ENCODE data around the gene EPDR1.

Gene EPDR1

DNA sequence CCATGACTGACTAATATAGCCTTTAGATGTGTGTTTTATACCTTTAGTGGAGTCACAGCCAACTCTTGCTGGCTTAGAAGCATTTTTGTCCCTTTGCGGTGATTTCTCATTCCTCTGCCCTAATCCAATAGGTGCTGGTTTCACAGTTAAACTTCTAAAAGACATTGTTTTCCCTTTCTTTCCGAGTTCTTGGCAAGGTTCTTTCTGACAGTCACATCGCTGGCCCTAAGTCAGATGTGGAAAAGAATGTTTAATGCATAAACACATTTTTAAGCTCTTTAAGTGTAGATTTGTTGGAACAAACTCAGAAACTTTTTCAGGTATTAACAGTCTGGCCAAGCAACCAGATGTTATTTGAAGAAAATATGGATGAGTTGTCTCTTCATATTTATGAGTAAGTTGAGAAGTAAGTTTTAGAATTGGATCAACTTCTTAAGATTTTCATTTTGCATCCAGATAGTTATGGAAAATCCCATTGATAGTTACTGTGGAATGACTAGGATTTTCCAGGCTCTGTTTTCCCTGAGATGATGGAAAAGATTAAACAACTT, 4.1 kb downstream of the EPDR1 start:
- WGBS (ENCODE audit: extremely low coverage, insufficient coverage, insufficient read length) = no CpG with 5 or more reads among the region's 3 CpGs
- H3K14ac ChIP-seq (ENCODE audit: low read length) = no peak overlapping the region
- no peak overlapping the region for H3K4me3 ChIP-seq (ENCODE audit: low read depth, low read length)
- H2BK120ac ChIP-seq (ENCODE audit: insufficient read depth, low read length, poor library complexity) = no peak overlapping the region
- no peak overlapping the region for H3K18ac ChIP-seq (ENCODE audit: low read length)
- H3K4me2 ChIP-seq (ENCODE audit: low read length) = no peak overlapping the region
- H3K9ac ChIP-seq (ENCODE audit: low read length) = no peak overlapping the region
- H3K23ac ChIP-seq (ENCODE audit: low read length) = no peak overlapping the region
- no peak overlapping the region for H2BK12ac ChIP-seq (ENCODE audit: low read length)
- no peak overlapping the region for H3K4ac ChIP-seq (ENCODE audit: low read depth, low read length)
- peaks cover 7 to 11% of the 10 kb centered on the region in 2 experiments for H3K4me1 ChIP-seq (ENCODE audit: control insufficient read depth in 1 of 2, insufficient read depth in 2 of 2, low read length in 2 of 2)
- no peak overlapping the region for H2AK5ac ChIP-seq (ENCODE audit: low read length)
- H4K8ac ChIP-seq (ENCODE audit: low read depth, low read length) = no peak overlapping the region
- no peaks in the 10 kb centered on the region for H3K36me3 ChIP-seq (ENCODE audit: control insufficient read depth in 1 of 2, insufficient read depth in 2 of 2, low read length in 2 of 2)
- H3K9me3 ChIP-seq (ENCODE audit: insufficient read depth, low read depth, low read length) = no peaks in the 10 kb centered on the region
- no peak overlapping the region for H2AFZ ChIP-seq (ENCODE audit: insufficient read depth, low read length, poor library complexity)
- H3K27ac ChIP-seq (ENCODE audit: low read depth, low read length) = no peak overlapping the region
- H2BK5ac ChIP-seq (ENCODE audit: low read depth, low read length, poor library complexity) = no peak overlapping the region
- H3K79me1 ChIP-seq (ENCODE audit: low read length) = no peaks in the 10 kb centered on the region
- no peak overlapping the region for H4K12ac ChIP-seq (ENCODE audit: low read depth, low read length)
- H3K79me2 ChIP-seq (ENCODE audit: control insufficient read depth, insufficient read depth, low read length, poor library complexity) = no peaks in the 10 kb centered on the region
- H4K91ac ChIP-seq (ENCODE audit: low read depth, low read length) = no peak overlapping the region
- DNase-seq = no peak
- peaks cover 15% of the 10 kb centered on the region for H3K27me3 ChIP-seq (ENCODE audit: insufficient read depth, low read length)

DNA sequence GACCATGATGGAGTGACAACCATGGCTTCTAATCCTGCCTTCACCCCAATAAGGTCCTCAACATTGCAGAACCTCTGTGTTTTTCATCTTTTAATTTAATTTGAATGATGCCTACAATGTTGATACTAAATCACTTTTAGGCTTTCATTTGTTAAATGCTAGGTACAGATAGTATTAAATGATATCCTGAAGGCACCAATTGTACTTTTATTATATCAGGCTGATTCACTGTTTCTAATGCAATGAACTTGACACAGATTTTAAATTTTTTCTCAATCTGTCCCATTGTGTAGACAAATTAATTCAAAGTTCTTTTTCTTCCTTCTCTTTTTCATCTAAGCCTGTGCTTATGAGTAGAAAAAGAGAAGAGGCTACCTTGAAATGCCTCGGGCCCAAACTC, 5.2 kb downstream of the EPDR1 start:
- H3K27ac ChIP-seq (ENCODE audit: low read depth, low read length) = no peak overlapping the region
- no peak overlapping the region for H3K14ac ChIP-seq (ENCODE audit: low read length)
- H4K91ac ChIP-seq (ENCODE audit: low read depth, low read length) = no peak overlapping the region
- H4K8ac ChIP-seq (ENCODE audit: low read depth, low read length) = no peak overlapping the region
- peaks cover 7% of the 10 kb centered on the region in 2 experiments for H3K4me1 ChIP-seq (ENCODE audit: control insufficient read depth in 1 of 2, insufficient read depth in 2 of 2, low read length in 2 of 2)
- H3K4ac ChIP-seq (ENCODE audit: low read depth, low read length) = no peak overlapping the region
- H4K12ac ChIP-seq (ENCODE audit: low read depth, low read length) = no peak overlapping the region
- H3K23ac ChIP-seq (ENCODE audit: low read length) = no peak overlapping the region
- H3K79me2 ChIP-seq (ENCODE audit: control insufficient read depth, insufficient read depth, low read length, poor library complexity) = no peaks in the 10 kb centered on the region
- no peaks in the 10 kb centered on the region for H3K36me3 ChIP-seq (ENCODE audit: control insufficient read depth in 1 of 2, insufficient read depth in 2 of 2, low read length in 2 of 2)
- H2AFZ ChIP-seq (ENCODE audit: insufficient read depth, low read length, poor library complexity) = no peak overlapping the region
- H2AK5ac ChIP-seq (ENCODE audit: low read length) = no peak overlapping the region
- no peak overlapping the region for H3K18ac ChIP-seq (ENCODE audit: low read length)
- no peak for DNase-seq
- H3K27me3 ChIP-seq (ENCODE audit: insufficient read depth, low read length) = peaks cover 10% of the 10 kb centered on the region
- H2BK120ac ChIP-seq (ENCODE audit: insufficient read depth, low read length, poor library complexity) = no peak overlapping the region
- no peaks in the 10 kb centered on the region for H3K9me3 ChIP-seq (ENCODE audit: insufficient read depth, low read depth, low read length)
- no peak overlapping the region for H2BK12ac ChIP-seq (ENCODE audit: low read length)
- no peaks in the 10 kb centered on the region for H3K79me1 ChIP-seq (ENCODE audit: low read length)
- H3K9ac ChIP-seq (ENCODE audit: low read length) = no peak overlapping the region
- no peak overlapping the region for H2BK5ac ChIP-seq (ENCODE audit: low read depth, low read length, poor library complexity)
- no CpG with 5 or more reads among the region's 1 CpG for WGBS (ENCODE audit: extremely low coverage, insufficient coverage, insufficient read length)
- no peak overlapping the region for H3K4me3 ChIP-seq (ENCODE audit: low read depth, low read length)
- no peak overlapping the region for H3K4me2 ChIP-seq (ENCODE audit: low read length)

DNA sequence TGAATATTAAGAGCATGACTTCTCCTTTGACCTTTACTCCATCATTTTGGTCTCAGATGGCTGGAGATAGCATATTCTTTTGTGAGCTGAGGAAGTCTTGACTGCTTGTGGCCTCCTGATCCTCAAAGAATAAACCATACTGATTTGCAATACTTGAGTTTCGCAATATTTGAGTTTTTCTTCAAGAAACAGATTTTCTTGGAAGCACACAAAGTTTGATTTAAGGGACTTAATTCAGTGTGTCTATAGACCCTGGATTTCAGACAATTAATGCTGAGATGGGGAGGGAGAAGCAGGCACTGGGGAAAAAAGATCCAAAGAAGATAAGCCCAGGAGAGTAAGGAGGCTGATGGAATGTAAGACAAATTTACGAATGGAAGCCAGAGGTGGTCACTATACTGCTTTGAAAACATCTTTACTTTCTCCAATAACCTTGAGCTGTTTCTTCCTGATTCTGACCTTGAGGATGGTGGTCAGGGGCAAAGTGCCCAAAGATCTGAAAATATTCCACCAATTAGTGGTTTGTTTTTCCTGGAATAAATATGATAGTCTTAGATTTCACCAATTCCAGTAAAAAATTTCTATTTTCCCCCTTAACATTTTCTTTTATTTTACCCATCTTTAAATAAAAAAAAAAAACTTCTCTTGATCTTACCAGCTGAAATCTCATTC, 7.5 kb downstream of the EPDR1 start:
- H4K91ac ChIP-seq (ENCODE audit: low read depth, low read length) = no peak overlapping the region
- H2BK12ac ChIP-seq (ENCODE audit: low read length) = no peak overlapping the region
- H2AFZ ChIP-seq (ENCODE audit: insufficient read depth, low read length, poor library complexity) = no peak overlapping the region
- H2BK120ac ChIP-seq (ENCODE audit: insufficient read depth, low read length, poor library complexity) = no peak overlapping the region
- DNase-seq = no peak
- H2AK5ac ChIP-seq (ENCODE audit: low read length) = no peak overlapping the region
- no peak overlapping the region for H3K4me2 ChIP-seq (ENCODE audit: low read length)
- no peak overlapping the region for H4K8ac ChIP-seq (ENCODE audit: low read depth, low read length)
- H3K4me3 ChIP-seq (ENCODE audit: low read depth, low read length) = no peak overlapping the region
- H3K4ac ChIP-seq (ENCODE audit: low read depth, low read length) = no peak overlapping the region
- no peaks in the 10 kb centered on the region for H3K36me3 ChIP-seq (ENCODE audit: control insufficient read depth in 1 of 2, insufficient read depth in 2 of 2, low read length in 2 of 2)
- H3K27ac ChIP-seq (ENCODE audit: low read depth, low read length) = no peak overlapping the region
- no peaks in the 10 kb centered on the region for H3K9me3 ChIP-seq (ENCODE audit: insufficient read depth, low read depth, low read length)
- no peaks in the 10 kb centered on the region for H3K4me1 ChIP-seq (ENCODE audit: control insufficient read depth in 1 of 2, insufficient read depth in 2 of 2, low read length in 2 of 2)
- no CpG with 5 or more reads among the region's 2 CpGs for WGBS (ENCODE audit: extremely low coverage, insufficient coverage, insufficient read length)
- no peak overlapping the region for H3K9ac ChIP-seq (ENCODE audit: low read length)
- H3K23ac ChIP-seq (ENCODE audit: low read length) = no peak overlapping the region
- no peaks in the 10 kb centered on the region for H3K27me3 ChIP-seq (ENCODE audit: insufficient read depth, low read length)
- no peaks in the 10 kb centered on the region for H3K79me1 ChIP-seq (ENCODE audit: low read length)
- no peak overlapping the region for H3K18ac ChIP-seq (ENCODE audit: low read length)
- no peak overlapping the region for H3K14ac ChIP-seq (ENCODE audit: low read length)
- H3K79me2 ChIP-seq (ENCODE audit: control insufficient read depth, insufficient read depth, low read length, poor library complexity) = no peaks in the 10 kb centered on the region
- no peak overlapping the region for H4K12ac ChIP-seq (ENCODE audit: low read depth, low read length)
- no peak overlapping the region for H2BK5ac ChIP-seq (ENCODE audit: low read depth, low read length, poor library complexity)

DNA sequence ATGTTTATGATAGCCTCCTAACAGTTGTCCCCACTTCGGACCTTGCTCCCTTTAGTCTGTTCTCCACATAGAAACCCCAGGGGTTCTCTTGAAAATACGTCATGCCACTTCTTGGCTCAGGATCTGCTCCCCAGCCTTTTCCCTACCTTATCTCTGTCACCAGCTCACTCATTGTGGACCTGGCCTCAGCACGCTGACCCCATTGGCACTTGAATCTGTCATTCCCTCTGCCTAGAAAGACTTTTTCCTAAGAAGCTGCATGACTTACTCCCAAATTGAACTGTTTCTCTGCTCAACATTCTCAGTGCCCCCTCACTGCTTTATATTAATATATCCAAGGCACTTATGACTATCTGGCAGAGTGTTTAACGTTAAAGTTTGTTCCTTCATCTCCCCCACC, 8.4 kb downstream of the EPDR1 start:
- Histone ChIP-seq H3K27me3 (ENCODE audit: insufficient read depth, low read length) (no peaks in the 10 kb centered on the region), H4K8ac (ENCODE audit: low read depth, low read length) (no peak overlapping the region), H2BK5ac (ENCODE audit: low read depth, low read length, poor library complexity) (no peak overlapping the region), H4K12ac (ENCODE audit: low read depth, low read length) (no peak overlapping the region), H3K36me3 (ENCODE audit: control insufficient read depth in 1 of 2, insufficient read depth in 2 of 2, low read length in 2 of 2) (no peaks in the 10 kb centered on the region), H3K79me1 (ENCODE audit: low read length) (no peaks in the 10 kb centered on the region), H3K4me3 (ENCODE audit: low read depth, low read length) (no peak overlapping the region), H3K27ac (ENCODE audit: low read depth, low read length) (no peak overlapping the region), H3K14ac (ENCODE audit: low read length) (no peak overlapping the region), H3K4me1 (ENCODE audit: control insufficient read depth in 1 of 2, insufficient read depth in 2 of 2, low read length in 2 of 2) (no peaks in the 10 kb centered on the region), H3K4ac (ENCODE audit: low read depth, low read length) (no peak overlapping the region), H3K4me2 (ENCODE audit: low read length) (no peak overlapping the region), H2AFZ (ENCODE audit: insufficient read depth, low read length, poor library complexity) (no peak overlapping the region), H2AK5ac (ENCODE audit: low read length) (no peak overlapping the region), H3K9ac (ENCODE audit: low read length) (no peak overlapping the region), H3K23ac (ENCODE audit: low read length) (no peak overlapping the region), H2BK12ac (ENCODE audit: low read length) (no peak overlapping the region), H3K9me3 (ENCODE audit: insufficient read depth, low read depth, low read length) (no peaks in the 10 kb centered on the region), H4K91ac (ENCODE audit: low read depth, low read length) (no peak overlapping the region), H3K79me2 (ENCODE audit: control insufficient read depth, insufficient read depth, low read length, poor library complexity) (no peaks in the 10 kb centered on the region), H3K18ac (ENCODE audit: low read length) (no peak overlapping the region), H2BK120ac (ENCODE audit: insufficient read depth, low read length, poor library complexity) (no peak overlapping the region)
- no peak for DNase-seq
- WGBS (ENCODE audit: extremely low coverage, insufficient coverage, insufficient read length) = no CpG with 5 or more reads among the region's 4 CpGs
